Measurements from ENCODE around the gene ENTPD6. TPM values are rescaled to one million over a fixed set of nuclear protein-coding genes. Genes with fewer than 3 reads are reported as not detected.

ENTPD6 gene
- total and polyA plus RNA-seq, 2 of the 4 experiments (the other 2 are of a cell fraction) = 61.1 to 98.6 TPM

- Histone ChIP-seq H3K9ac (ENCODE audit: low read depth, low read length) (no peak overlapping the region), H4K8ac (ENCODE audit: low read depth in 2 of 2, low read length in 2 of 2) (no peak overlapping the region), H2AK5ac (ENCODE audit: low read depth, low read length) (no peak overlapping the region), H3K79me1 (ENCODE audit: low read depth in 1 of 2, low read length in 2 of 2) (no peaks in the 10 kb centered on the region), H3K27me3 (ENCODE audit: control insufficient read depth, insufficient read depth, low read length) (no peaks in the 10 kb centered on the region), H4K91ac (ENCODE audit: insufficient read depth, low read depth, low read length) (no peak overlapping the region), H3K14ac (replicated peaks; ENCODE audit: low read depth, low read length) (no peak overlapping the region), H4K20me1 (ENCODE audit: insufficient read depth, low read length) (no peaks in the 10 kb centered on the region), H3K4me1 (ENCODE audit: control insufficient read depth, insufficient read depth, low read length) (no peaks in the 10 kb centered on the region), H3K4me2 (ENCODE audit: low read depth, low read length) (no peak overlapping the region), H2BK15ac (ENCODE audit: low read depth, low read length) (no peak overlapping the region), H2AFZ (replicated peaks; ENCODE audit: low read length, poor library complexity) (no peak overlapping the region), H3K4ac (ENCODE audit: low read depth, low read length) (no peak overlapping the region), H2BK5ac (ENCODE audit: low read depth, low read length, poor library complexity, severe bottlenecking) (no peak overlapping the region), H3K36me3 (ENCODE audit: control insufficient read depth, insufficient read depth, low read length) (peaks cover 31% of the 10 kb centered on the region), H3K56ac (ENCODE audit: extremely low read depth, insufficient read depth, low read length) (no peak overlapping the region), H2BK120ac (ENCODE audit: low read depth, low read length) (no peak overlapping the region), H4K5ac (ENCODE audit: low read depth, low read length) (no peak overlapping the region), H3K18ac (ENCODE audit: low read depth, low read length) (no peak overlapping the region), H3K9me1 (ENCODE audit: insufficient read depth, low read length) (no peaks in the 10 kb centered on the region; the same call in 1 of the 2 replicates), H3K9me3 (ENCODE audit: control insufficient read depth, insufficient read depth, low read length) (no peaks in the 10 kb centered on the region), H2BK20ac (ENCODE audit: low read depth, low read length) (no peak overlapping the region), H3K23ac (ENCODE audit: low read depth, low read length) (no peak overlapping the region), H3K27ac (ENCODE audit: insufficient read depth, low read length) (no peak overlapping the region), H3K4me3 (ENCODE audit: insufficient read depth, low read depth, low read length) (no peak overlapping the region), H2AK9ac (replicated peaks; ENCODE audit: low read depth, low read length, poor library complexity) (no peak overlapping the region)
- dilution Hi-C loops (cut with HindIII; ENCODE audit: low sequenced_read_pairs, unreplicated experiment) (no loop called here), in situ Hi-C loops (cut with MboI; ENCODE audit: low sequenced_read_pairs) (loop anchor here (10.0 kb wide), 2 partner anchors 47 to 167 kb away; no protein-coding TSS in a partner anchor), intact Hi-C loops (cut with micrococcal nuclease) (no loop called here)
- ChIA-PET CTCF (no interaction called here), POLR2A (ENCODE audit: unreplicated experiment) (no interaction called here)
- no peak for TF ChIP-seq MAZ (IDR thresholded peaks at IDR 0.05; ENCODE audit: borderline replicate concordance, low read depth, low read length)
- TF ChIP-seq USF2 (IDR thresholded peaks at IDR 0.05; ENCODE audit: low read depth, low read length) = no peak
- BruUV-seq (replicated peaks) = no TSS peak
- DNase-seq (no peak), ATAC-seq (ENCODE audit: low read depth) (no peak)
- 91% methylated on average over 7 of the region's 21 CpGs; no CpG with 5 or more reads in 1 of the 2 experiments for WGBS, 2 experiments (ENCODE audit: extremely low coverage in 2 of 2, insufficient read length in 1 of 2)
Measured at GRCh38 chr20:25217161-25218108, 21.9 kb downstream of the ENTPD6 start.

Data from IMR-90 (cell line).